ENCODE measurements around the gene BAHD1.
A peak's percentile ranks its signal among the peaks of the same experiment; 100 is the strongest.

BAHD1 gene

DNA sequence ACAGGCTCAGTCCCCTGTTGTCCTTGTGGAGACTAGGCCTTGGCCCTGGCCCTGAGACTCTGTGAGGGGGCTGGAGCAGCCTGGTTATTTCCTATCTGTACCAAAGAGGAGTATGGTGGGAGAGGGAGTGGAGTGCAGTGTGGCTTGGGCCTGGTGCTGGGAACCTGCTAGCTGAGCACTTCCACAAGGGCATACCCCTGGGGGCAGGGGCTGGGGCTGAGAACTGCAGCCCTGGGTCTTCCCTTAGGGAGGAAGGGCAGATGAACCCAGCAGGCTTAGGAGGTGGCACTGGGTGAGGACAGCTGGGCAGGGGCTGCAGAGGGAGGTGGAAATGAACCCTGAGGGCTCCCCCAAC, 26.5 kb downstream of the BAHD1 start:
- no peak for DNase-seq (ENCODE audit: low spot score)

DNA sequence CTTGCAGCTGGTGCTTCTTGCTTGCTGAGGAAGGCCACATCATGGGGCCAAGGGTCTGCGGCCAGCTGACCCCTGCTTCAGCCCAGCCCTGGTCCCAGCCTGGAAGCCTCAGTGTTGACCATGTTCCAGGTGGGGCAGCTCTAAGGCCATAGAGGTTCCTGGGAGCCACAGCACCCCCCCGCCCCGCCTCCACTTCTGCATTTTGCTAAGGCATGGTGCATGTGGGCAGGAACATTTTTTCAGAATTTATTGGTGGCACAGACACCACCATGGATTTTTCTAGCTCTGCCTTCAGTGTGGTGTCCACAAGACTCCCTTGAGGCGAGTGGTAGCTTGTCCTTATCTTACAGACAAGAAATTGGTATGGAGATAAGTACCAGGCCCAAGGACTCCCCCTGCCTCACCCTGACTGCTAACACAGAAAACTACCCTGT, 28.2 kb downstream of the BAHD1 start:
- no peak for DNase-seq (ENCODE audit: low spot score)

DNA sequence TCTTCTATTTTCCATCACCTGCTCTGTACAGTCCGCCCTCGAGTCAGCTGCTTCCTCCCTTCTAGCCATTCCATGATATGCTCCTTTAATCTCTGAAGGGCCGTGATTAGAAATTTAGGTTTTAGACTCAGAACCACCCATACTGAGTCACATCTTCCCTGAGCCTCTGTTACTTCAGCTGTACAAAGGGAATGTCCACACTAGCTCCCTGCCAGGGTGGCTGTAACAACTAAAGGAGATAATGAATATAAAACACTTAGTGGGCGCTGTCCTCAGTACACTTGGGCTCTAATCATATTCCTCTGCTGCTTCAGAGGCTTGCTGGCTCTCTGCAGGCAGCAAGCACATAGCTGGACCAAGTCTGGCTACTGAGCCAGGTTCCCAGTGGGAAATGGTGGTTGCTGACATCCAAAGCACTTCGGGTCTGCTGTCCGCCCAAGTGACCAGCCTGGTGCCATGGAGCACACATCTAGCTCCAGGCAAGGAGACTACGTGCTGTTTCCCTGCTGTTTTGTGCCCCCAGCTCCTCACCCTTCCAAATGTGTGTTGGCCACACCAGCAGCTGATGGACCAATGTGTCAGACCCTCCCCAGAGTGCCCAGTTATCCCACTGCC, 29.1 kb downstream of the BAHD1 start:
- DNase-seq (ENCODE audit: low spot score) = no peak

DNA sequence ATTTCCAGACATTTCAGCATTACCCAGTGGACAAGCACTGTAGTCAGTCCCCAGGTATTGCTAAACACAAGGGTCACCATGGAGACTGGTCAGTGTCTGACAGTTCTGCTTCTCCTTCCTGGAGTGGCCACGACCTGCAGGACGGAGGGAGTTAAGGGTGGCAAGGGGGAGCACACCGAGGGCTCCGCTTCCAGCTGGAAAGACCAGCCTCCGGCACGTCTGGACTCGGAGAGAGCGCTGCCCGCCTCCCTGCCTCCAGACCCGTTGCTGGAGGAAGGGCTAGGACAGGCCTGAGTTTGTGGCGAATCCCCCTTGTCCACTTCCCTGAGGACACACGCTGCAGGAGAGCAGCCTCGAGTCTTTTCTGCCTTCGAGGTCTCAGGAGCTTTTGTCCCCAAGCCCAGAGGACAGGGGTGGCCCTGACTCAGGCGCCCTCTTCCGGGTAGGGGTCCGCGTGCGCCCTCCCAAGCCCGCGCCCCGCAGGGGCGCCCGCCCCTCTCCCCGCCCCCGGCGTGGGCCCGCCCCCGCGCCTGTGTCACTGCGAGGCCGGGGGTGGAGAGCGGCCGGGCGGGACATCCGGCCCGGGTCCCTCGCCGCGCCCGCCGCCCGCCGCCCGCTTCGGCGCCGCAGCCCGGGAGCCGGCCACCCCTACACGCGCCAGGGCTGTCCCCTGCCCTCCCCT, 29.8 kb downstream of the BAHD1 start, which contains the start of gene CHST14:
TSS of gene CHST14 (plus strand) at position 562 of the 682 bp plus-strand sequence. CDS start 230 bp downstream, outside the sequence.
- peak; percentile 80 for DNase-seq (ENCODE audit: low spot score)

DNA sequence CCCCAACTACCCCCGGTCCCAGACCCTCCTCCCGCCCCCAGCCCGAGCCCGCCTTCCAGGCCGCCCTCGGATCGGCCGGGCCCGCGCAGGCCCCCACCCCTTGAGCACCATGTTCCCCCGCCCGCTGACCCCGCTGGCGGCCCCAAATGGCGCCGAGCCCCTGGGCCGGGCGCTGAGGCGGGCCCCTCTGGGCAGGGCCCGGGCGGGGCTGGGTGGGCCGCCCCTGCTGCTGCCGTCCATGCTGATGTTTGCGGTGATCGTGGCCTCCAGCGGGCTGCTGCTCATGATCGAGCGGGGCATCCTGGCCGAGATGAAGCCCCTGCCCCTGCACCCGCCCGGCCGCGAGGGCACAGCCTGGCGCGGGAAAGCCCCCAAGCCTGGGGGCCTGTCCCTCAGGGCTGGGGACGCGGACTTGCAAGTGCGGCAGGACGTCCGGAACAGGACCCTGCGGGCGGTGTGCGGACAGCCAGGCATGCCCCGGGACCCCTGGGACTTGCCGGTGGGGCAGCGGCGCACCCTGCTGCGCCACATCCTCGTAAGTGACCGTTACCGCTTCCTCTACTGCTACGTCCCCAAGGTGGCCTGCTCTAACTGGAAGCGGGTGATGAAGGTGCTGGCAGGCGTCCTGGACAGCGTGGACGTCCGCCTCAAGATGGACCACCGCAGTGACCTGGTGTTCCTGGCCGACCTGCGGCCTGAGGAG, 30.5 kb downstream of the BAHD1 start:
- DNase-seq (ENCODE audit: low spot score) = peak; percentile 11

DNA sequence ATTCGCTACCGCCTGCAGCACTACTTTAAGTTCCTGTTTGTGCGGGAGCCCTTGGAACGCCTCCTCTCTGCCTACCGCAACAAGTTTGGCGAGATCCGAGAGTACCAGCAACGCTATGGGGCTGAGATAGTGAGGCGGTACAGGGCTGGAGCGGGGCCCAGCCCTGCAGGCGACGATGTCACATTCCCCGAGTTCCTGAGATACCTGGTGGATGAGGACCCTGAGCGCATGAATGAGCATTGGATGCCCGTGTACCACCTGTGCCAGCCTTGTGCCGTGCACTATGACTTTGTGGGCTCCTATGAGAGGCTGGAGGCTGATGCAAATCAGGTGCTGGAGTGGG, 31.0 kb downstream of the BAHD1 start:
- peak; percentile 36 for DNase-seq (ENCODE audit: low spot score)

DNA sequence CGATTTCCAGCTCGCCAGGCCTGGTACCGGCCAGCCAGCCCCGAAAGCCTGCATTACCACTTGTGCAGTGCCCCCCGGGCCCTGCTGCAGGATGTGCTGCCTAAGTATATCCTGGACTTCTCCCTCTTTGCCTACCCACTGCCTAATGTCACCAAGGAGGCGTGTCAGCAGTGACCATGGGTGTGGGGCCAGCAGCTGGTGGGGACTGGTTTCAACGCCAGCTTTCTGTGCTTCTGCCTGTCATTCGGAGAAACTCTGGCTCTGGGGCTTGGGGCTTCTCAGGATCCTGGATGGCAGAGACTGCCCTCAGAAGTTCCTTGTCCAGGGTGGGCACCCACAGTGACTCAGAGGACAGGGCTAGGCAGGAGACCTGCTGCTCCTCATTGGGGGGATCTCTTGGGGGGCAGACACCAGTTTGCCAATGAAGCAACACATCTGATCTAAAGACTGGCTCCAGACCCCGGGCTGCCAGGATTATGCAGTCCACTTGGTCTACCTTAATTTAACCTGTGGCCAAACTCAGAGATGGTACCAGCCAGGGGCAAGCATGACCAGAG, 31.5 kb downstream of the BAHD1 start:
- DNase-seq (ENCODE audit: low spot score) = no peak

DNA sequence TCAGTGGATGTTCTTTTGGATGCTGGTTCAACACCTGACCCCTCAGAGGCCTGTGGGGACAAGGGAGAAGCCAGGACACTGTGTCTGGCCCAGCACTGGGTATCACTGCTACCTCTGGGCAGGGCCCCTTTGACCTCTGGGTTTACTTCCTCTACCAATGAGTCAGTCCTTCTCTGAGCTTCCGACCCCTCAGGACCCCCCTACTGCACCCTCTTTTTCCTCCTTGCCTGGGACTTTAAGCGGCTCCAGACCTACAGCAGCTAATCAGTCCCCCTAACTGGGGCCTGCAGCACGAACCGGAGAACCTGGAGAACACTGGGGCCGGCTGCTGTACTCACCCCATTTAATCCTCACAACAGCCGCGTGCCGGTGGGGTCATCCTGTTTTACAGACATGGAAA, 33.8 kb downstream of the BAHD1 start:
- DNase-seq (ENCODE audit: low spot score) = no peak

DNA sequence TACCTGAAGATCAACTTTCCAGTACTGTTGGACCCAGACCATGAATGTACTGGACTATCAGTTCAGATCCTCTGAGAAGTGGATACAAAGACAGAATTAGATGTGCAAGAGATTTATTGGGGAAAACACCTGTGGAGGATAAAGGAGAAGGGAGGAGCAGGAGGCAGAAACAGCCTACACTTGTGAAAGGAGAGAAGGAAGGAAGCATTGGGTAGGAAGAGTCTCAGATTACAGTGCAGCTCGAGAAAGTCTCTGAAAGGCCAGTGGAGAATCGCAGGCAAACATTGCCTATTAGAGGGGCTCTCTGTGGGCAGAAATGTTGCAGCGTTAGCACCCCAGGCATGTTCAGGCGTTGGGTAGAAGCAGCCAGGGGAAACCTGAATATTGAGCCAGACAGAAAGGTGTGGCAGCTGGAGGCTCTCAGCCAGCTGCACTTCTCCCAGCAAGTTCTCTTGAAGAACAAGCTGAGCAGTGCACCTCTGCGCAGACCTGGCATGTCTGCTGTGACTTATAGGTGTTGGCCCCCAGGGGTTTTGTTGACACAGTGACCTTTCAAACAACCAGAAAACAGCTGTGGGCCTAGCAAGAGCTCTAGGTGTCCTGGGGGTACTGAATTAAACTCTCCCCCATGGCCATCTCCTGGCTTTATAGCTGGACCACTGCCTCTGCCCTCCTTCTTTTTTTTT, 37.0 kb downstream of the BAHD1 start:
- DNase-seq (ENCODE audit: low spot score) = no peak

DNA sequence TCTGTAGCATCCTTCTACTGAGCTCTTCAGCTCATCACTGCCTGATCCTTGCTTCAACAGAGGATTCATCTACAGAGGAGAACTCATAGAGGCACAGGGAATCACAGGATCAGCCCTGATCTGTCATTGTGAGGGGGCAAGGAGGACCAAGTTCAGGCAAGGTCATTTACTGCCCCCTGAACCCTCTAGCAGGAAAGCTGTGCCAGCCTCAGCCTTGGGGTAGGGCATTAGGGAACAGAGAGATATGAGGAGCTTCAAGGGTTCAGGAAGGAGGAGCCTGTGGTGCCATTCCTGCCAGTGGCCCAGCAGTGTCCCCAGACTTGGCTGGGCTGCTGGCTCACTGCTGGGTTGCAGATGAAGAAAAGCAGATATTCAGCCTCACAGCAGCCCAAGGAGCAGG, 38.3 kb downstream of the BAHD1 start:
- DNase-seq (ENCODE audit: low spot score) = no peak

DNA sequence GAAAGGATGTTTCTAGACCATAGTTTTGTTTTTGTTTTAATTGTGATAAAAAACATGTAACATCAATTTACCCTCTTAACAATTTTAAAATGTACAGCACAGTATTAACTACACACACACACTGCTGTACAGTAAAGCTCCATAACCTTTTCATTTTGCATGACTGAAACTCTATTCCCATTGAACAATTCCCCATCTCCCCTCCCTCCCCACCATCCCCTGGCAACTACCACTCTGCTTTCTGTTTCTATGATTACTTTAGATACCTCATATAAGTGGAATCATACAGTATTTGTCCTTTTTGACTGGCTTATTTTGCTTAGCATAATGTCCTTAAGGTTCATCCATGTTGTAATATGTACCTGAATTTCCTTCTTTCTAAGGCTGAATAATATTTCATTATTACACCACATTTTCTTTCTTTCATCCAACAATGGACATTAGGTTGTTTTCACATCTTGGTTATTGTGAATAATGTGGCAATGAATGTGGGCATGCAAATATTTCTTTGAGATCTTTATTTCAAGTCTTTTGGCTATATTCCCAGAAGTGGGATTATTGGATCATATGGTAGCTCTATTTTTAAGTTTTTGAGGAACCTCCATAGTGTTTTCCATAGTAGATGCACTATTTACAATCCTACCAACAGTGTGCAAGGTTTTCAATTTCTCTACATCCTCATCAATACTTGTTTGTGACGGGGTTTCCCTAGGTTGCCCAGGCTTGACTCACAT, 40.8 kb downstream of the BAHD1 start:
- no peak for DNase-seq (ENCODE audit: low spot score)

DNA sequence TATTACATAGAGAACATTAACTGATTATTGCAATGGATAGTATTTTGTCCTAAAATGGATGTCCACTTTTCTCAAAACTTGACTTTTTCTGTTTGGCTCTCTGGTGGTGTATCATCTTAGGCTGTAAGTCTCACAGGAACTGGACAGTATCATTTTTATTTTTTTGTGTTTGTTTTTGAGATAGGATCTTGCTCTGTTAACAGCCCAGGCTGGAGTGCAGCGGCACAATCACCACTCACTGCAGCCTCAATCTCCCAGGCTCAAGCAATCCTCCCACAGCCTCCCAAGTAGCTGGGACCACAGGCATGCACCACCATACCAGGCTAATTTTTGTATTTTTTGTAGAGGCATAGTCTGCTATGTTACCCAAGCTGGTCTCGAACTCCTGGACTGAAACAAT, 43.2 kb downstream of the BAHD1 start:
- DNase-seq (ENCODE audit: low spot score) = no peak

DNA sequence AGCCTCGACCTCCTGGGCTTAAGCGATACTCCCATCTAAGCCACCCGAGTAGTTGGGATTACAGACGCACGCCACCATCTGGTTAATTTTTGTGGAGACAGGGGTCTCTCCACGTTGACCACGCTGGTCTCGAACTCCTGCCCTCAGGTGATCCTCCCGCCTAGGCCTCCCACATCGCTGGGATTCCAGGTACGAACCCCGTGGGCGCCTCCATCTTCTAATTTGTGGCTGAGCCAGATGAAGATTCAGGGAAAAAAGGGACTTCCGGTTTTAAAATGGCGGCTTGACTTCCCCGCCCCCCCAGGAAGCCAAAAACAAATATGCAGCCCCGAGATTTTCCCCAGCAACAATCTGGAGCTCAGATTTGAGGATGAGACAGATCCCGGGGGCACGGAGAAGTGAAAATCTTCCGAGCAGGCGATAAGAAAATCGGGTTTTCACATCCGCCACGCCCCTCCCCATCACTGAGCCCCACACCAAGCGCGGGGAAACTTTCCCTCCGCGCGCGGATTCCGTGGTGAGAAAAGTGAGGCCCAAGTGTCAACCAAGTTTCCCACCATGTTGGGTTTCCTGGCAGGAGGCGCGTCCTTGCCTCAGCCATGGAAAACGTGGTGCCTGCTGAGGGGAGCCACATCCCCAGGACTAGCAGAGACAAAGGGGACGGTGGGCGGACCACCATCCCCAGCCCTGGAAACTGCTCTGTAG, 45.5 kb downstream of the BAHD1 start:
- DNase-seq (ENCODE audit: low spot score) = no peak

DNA sequence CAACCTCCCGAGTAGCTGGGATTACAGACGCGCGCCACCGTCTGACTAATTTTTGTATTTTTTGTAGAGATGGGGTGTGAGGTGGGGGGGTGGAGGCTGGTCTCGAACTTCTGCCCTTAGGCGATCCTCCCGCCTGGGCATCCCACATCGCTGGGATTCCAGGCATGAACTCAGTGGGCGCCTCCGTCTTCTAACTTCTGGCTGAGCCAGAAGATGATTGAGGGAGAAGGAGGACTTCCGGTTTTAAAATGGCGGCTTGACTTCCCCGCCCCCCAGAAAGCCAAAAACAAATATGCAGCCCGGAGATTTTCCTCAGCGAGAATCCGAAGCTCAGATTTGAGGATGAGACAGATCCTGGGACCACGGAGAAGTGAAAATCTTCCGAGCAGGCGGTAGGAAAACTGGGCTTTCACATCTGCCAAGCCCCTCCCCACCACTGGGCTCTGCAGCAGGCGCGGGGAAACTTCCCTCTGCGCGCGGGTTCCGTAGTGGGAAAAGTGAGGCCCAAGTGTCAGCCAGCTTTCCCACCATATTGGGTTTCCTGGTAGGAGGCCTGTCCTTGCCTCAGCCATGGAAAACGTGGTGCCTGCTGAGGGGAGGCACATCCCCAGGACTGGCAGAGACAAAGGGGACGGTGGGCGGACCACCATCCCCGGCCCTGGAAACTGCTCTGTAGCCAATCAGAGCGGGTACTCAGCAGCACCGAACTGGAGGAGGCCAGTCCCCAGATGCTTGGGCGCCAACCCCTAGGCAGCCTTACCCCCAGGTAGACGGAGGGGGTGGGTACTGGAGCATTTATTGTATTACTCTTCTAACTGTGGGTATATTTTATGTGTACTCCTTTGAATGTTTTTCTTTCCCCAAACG, 47.3 kb downstream of the BAHD1 start:
- DNase-seq (ENCODE audit: low spot score) = no peak

DNA sequence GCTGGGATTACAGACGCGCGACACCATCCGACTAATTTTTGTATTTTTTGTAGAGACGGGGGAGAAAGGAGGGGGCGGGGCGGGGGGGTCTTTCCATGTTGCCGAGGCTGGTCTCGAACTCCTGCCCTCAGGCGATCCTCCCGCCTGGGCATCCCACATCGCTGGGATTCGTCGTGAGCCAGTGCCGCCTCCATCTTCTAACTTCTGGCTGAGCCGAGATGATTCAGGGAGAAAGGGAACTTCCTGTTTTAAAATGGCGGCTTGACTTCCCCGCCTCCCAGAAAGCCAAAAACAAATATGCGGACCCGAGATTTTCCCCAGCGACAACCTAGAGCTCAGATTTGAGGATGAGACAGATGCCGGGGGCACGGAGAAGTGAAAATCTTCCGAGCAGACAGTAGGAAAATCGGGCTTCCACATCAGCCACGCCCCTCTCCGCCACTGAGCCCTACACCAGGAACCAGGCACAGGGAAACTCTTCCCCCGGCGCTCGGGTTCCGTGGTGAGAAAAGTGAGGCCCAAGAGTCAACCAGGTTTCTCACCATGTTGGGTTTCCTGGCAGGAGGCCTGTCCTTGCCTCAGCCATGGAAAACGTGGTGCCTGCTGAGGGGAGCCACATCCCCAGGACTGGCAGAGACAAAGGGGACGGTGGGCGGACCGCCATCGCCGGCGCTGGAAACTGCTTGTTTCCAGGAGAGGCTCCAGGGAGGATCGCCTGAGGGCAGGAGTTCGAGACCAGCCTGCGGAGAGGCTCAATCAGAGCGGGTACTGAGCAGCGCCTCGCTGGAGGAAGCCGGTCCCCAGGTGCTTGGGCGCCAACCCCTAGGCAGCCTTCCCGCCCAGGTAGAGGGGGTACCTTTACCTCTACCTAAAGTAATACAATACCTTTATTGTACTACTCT, 48.8 kb downstream of the BAHD1 start:
- no peak for DNase-seq (ENCODE audit: low spot score)

DNA sequence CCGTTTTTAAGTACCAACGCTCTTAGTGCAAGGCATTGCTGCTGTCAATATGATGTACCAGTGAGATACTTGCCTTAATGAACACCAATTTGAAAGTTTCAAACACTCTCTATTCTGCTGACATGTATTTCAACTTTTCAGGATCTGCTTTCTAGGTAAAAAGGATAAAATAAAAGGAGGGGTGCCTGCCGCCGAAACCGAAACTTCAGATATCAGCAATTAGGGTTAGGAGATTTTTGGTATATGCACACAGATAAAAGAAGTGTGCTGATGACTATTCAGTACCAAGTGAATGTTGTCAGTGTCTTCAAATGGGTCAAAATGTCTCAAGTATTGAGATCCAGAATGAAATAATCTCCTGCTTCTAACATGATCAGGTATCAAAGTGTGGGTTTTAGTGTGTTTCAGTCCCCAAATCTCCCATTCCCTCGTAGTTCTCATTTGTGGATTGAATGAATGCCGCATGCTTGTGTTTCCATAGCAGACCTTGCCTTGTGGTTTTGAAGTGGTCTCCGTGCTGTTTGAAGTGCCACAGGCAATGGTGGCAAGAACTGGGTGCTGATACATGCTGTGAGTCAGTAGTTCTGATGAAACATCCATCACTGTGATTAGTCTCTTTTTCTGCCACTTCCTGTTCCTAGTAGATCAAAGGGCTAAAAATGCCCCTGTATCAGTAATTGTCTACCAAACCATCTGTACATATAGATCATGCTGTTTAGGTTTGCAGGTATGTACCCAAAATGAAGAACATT, 52.5 kb downstream of the BAHD1 start:
- no peak for DNase-seq (ENCODE audit: low spot score)

DNA sequence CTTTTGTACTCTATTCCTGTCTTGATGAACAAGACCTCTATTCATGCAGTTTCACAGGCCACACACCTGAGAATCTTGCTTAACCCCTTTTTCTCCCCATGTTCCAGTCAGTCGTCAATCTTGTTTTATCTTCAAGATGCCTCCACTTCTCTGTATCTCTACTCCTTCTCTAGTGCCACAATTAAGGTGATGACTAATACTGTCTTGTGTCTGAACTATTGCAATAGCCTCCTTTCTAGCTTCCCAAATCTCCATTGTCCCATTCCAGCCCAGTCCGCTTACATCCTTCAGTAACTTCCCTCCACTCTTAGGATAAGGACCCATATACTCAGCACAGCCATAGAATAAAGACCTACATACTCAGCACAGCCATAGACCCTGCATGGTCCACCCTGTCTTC, 54.8 kb downstream of the BAHD1 start:
- DNase-seq (ENCODE audit: low spot score) = no peak

DNA sequence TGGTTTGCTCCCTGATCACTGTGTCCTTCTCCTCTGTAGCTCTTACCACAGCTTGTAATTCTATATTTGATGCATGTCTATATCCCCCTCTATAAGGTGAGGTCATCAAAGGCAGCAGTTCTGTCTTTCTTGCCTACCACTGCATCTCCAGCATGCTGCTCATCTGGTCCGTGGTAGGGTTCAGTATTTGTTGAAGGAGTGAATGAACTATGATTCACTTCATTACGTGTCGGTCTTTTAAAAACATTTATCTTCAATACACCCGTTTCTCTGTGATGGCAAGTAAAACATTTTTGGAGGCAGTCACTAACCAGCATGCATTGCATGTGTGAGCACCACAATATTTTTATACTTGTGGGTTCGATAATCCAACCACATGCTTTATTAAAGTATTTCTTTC, 57.7 kb downstream of the BAHD1 start:
- peak; percentile 31 for DNase-seq (ENCODE audit: low spot score)

Data from AG08395 (cell line).